Pancreas (tissue), 10 donors: ENCODE data around the gene KLHL30. TPM values are rescaled to one million over a fixed set of nuclear protein-coding genes. Genes with fewer than 3 reads are reported as not detected.

Experiments used
- ATAC-seq, 4 donors: fragments of 200-7000 bp; cut with Tn5 transposase; one replicate each; pipeline versions ENCODE4 v1.8.0 to v1.9.1; 2020; ENCODE audit warnings: mild to moderate bottlenecking in 4 of 4, moderate library complexity in 4 of 4
- DNase-seq, 6 donors: peaks; one replicate each; pipeline ENCODE4 v3.0.0-alpha.2; 2020
- FAIRE-seq: peaks from 2 replicates; lab custom pipeline; 2012; peaks lifted over from hg19 to GRCh38; lab: Jason Lieb, UNC
- H3K27ac ChIP-seq, 4 donors: fragments of 200-600 bp; sonication (generic); 1 replicate in 3 of 4; 2 replicates in 1 of 4; pipeline versions ENCODE4 v1.5.0 to v1.8.0; 2020
- H3K27me3 ChIP-seq, 4 donors: fragments of 200-600 bp; one replicate each; pipeline ENCODE4 v1.8.0; 2021
- H3K36me3 ChIP-seq, 3 donors: fragments of 200-600 bp; sonication (generic) in 1 of 3; one replicate each; pipeline versions ENCODE4 v1.5.0 to v1.8.0; 2020 to 2021
- H3K4me1 ChIP-seq, 3 donors: fragments of 200-600 bp; one replicate each; pipeline ENCODE4 v1.8.0; 2021
- H3K4me3 ChIP-seq, 4 donors: fragments of 200-600 bp; sonication (generic) in 2 of 4; one replicate each; pipeline versions ENCODE4 v1.5.0 to v1.8.0; 2020 to 2021
- H3K9me3 ChIP-seq, 4 donors: fragments of 200-600 bp; one replicate each; pipeline ENCODE4 v1.8.0; 2021
- WGBS, 2 donors: extraction: QIAGEN DNeasy Blood & Tissue Kit; methylation state at CpG; one replicate each; pipeline ENCODE4 v1.1.7; 2013; 5-methylcytosine and 5-hydroxymethylcytosine counted together
- intact Hi-C, 3 donors: fragments of 100-400 bp; cut with DNase I; formaldehyde crosslinking; loops; one replicate each; pipeline versions ENCODE4 v1.11.1 to v1.14.2; 2022
- polyA plus RNA-seq, 2 donors: library from polyadenylated mRNA; stranded (reverse); fragments of 200-250 nt; gene quantifications; one replicate each; pipeline ENCODE4 v1.2.3, GENCODE V29; 2013
- total RNA-seq, 6 donors: library from RNA; stranded (reverse); fragmentation: NEBNext Ultra II Directional in 4 of 6; extraction: Animal tissue kit (Norgen Biotek cat#: 25700) in 4 of 6; gene quantifications; one replicate each; pipeline versions ENCODE4 v1.2.1 to v1.2.4, GENCODE V29; 2021 to 2023
- TF ChIP-seq, protein P1 (sequence below), 4 donors: fragments of 200-600 bp; sonication (generic) in 3 of 4; IDR thresholded peaks; one replicate each; pipeline versions ENCODE4 v1.5.0 to v1.8.0; 2021; ENCODE audit warnings: antibody characterized with exemption in 4 of 4
- donor health status: healthy with polysubstance abuse.
- donor health status: DM: no; HTN: no; CAD: no; lungs with moderate emphysema.
- donor health status: DM: no; HTN: no; CAD: no.
- donor health status: control.
- donor health status: control.
- donor health status: Bipolar disorder and iron deficiency.
- donor health status: DM: yes; HTN: yes; CAD: no.
- donor health status: DM: no; HTN: no; CAD: no.
- donor health status: DM: no; HTN: no; CAD: no.
- donor health status: DM: yes; HTN: yes; CAD: no.

Gene KLHL30
- total and polyA plus RNA-seq, 8 donors, result 0.03 to 0.14 (median 0.11) TPM; not detected in 2

DNA sequence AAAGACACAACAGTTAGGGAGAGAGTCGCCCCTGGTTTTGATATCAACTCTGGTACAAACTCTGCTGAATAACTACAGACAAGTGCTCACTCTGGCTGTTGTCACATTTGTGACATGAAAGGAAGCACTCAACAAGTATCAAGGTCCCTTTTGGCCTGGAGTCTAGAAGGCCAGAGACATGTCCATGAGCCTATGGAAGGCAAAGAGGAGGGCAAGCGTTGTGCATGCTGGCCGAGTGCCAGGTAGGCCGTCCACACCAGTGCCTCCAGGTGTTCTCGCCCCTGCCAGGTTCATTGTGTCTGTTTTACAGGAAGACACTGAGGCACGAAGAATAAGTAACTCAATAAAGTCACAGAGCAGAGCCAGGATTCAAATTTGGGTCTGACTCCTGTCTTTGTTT, 43.9 kb downstream of the KLHL30 start:
- Histone ChIP-seq H3K27ac (no peak overlapping the region), H3K36me3 (peaks cover 8 to 92% (median 49%) of the 10 kb centered on the region in 3 donors)
- FAIRE-seq, result no peak

DNA sequence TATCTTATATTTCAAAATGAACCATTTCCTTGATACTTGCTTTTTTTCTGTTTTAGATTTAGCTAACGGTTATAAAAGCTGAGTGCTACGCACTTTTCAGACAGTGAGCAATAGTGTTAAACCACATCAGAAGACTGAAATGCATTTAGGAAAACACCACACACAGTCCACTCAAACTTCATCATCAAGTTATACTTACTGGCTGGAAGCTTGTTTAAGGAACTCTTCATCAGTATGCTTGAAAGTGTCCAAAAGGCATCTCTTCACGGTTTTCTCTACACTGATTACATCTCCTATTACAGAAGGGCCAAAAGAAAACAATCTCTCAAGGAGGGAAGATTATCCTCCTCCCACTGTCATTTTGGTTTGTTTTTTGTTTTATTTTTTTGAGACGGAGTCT, 45.4 kb downstream of the KLHL30 start:
- no peak overlapping the region for H3K27ac ChIP-seq
- FAIRE-seq, result no peak
- no peaks in the 10 kb centered on the region for H3K9me3 ChIP-seq
- H3K4me3 ChIP-seq, result no peak overlapping the region
- intact Hi-C loops, result no loop called here
- H3K27me3 ChIP-seq, result no peaks in the 10 kb centered on the region
- TF ChIP-seq, protein P1, sequence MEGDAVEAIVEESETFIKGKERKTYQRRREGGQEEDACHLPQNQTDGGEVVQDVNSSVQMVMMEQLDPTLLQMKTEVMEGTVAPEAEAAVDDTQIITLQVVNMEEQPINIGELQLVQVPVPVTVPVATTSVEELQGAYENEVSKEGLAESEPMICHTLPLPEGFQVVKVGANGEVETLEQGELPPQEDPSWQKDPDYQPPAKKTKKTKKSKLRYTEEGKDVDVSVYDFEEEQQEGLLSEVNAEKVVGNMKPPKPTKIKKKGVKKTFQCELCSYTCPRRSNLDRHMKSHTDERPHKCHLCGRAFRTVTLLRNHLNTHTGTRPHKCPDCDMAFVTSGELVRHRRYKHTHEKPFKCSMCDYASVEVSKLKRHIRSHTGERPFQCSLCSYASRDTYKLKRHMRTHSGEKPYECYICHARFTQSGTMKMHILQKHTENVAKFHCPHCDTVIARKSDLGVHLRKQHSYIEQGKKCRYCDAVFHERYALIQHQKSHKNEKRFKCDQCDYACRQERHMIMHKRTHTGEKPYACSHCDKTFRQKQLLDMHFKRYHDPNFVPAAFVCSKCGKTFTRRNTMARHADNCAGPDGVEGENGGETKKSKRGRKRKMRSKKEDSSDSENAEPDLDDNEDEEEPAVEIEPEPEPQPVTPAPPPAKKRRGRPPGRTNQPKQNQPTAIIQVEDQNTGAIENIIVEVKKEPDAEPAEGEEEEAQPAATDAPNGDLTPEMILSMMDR (IDR thresholded peaks at IDR 0.05), result no peak
- 89 to 95% methylated on average over 4 of the region's 4 CpGs for WGBS, 2 donors
- no peak for ATAC-seq
- no peaks in the 10 kb centered on the region for H3K4me1 ChIP-seq
- H3K36me3 ChIP-seq, result peaks cover 8 to 92% (median 52%) of the 10 kb centered on the region in 3 donors
- no peak for DNase-seq

More for the DNA sequence above, 43.9 kb downstream of the KLHL30 start:
- ATAC-seq (no peak), DNase-seq (no peak)
- H3K27me3 ChIP-seq, result no peaks in the 10 kb centered on the region
- intact Hi-C loops, result no loop called here
- H3K4me1 ChIP-seq, result no peaks in the 10 kb centered on the region
- no peak overlapping the region for H3K4me3 ChIP-seq
- WGBS, 2 donors, result 71 to 74% methylated on average over 6 of the region's 6 CpGs
- TF ChIP-seq, protein P1 (IDR thresholded peaks at IDR 0.05), result no peak
- H3K9me3 ChIP-seq, result no peaks in the 10 kb centered on the region

DNA sequence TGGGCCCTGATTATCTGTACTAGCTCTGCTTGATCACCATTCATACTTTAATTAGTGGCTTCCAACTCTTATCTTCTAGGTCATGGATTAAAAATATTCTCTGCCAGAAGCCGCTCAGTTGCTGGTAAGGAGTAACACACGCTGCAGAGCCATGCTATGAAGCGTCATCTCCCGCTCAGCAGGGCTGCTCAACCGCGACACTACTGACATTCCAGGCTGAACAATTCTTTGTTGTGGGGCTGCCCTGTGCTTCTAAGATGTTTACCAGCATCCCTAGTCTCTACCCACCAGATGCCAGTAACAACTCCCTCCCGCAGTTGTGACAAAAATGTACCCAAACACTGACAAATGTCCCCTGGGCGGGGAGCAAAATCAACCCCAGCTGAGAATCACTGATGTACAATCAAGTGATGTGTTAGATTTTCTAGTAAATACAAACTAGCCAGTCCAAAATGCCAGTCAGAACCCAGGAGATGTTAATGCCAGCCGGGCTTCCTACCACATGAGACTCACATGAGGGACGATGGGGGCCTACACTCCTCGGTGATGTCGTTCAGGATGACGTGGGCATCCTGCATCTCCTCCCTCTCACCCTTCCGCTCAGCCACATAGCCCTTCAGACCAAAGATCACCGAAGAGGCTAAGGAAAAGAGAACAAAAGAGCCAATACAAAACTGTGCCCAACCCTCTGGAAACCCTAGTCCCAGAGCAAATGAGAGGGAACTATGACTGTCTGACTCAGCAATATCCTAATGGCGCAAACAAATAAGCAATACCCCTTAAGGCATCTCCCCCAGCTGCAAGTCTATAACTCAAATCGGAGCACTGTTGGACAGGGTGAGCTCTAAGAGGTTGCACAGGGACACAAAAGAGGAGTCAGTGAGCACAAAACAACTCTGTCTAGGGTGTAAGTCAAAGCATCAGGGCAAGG, 49.4 kb downstream of the KLHL30 start:
- no peak overlapping the region for H3K27ac ChIP-seq
- DNase-seq (no peak), ATAC-seq (no peak), FAIRE-seq (no peak)
- no peaks in the 10 kb centered on the region for H3K9me3 ChIP-seq
- WGBS, 2 donors, result 95 to 96% methylated on average over 17 of the region's 17 CpGs
- no peaks in the 10 kb centered on the region for H3K27me3 ChIP-seq
- no peak overlapping the region for H3K4me3 ChIP-seq
- intact Hi-C loops, result no loop called here
- peaks cover 2 to 86% (median 41%) of the 10 kb centered on the region in 3 donors for H3K36me3 ChIP-seq
- TF ChIP-seq, protein P1 (IDR thresholded peaks at IDR 0.05), result no peak
- no peaks in the 10 kb centered on the region for H3K4me1 ChIP-seq

DNA sequence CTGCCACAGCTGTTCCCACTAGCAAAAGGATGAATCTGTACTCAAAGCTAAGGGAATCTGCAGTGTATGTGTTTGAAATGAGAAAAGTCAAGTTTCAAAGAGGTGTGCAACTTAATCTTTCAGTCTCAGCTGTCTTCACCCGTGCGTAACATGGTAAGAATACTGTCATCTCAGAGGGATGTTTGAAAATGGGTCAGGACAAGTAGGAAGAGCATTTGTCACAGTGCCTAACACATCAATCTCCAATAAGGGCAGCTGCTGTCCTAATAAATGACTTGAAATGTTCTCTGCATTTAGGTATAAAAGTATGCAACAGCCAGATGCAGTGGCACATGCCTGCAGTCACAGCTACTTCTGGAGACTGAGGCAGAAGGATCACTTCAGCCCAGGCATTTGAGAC, 52.0 kb downstream of the KLHL30 start:
- no peak for ATAC-seq
- TF ChIP-seq, protein P1 (IDR thresholded peaks at IDR 0.05), result no peak
- intact Hi-C loops, result no loop called here
- no peak overlapping the region for H3K4me3 ChIP-seq
- H3K27ac ChIP-seq, result no peak overlapping the region
- H3K9me3 ChIP-seq, result no peaks in the 10 kb centered on the region
- WGBS, 2 donors, result 91 to 93% methylated on average over 2 of the region's 2 CpGs
- DNase-seq, result no peak
- peaks cover 2 to 83% (median 24%) of the 10 kb centered on the region in 3 donors for H3K36me3 ChIP-seq
- FAIRE-seq, result no peak
- H3K4me1 ChIP-seq, result no peaks in the 10 kb centered on the region
- H3K27me3 ChIP-seq, result no peaks in the 10 kb centered on the region

Other genes starting within 250 kb of the KLHL30 start
- gene UBE2F, start 171.7 kb upstream of the KLHL30 start, total RNA-seq, result 10 to 100 TPM; 39.3 to 51.7 (median 43.0) TPM
- 10 to 100 TPM; 32.4 to 32.5 TPM for gene UBE2F, start 171.7 kb upstream of the KLHL30 start, polyA plus RNA-seq
- 10 to 100 TPM; 16.7 to 33.5 (median 29.0) TPM for gene SCLY, start 77.7 kb upstream of the KLHL30 start, total RNA-seq
- gene SCLY, start 77.7 kb upstream of the KLHL30 start, polyA plus RNA-seq, result 10 to 100 TPM; 13.8 to 17.1 TPM
- under 1 TPM in 5 of 6 donors, not detected in 1; 0.05 to 0.72 (median 0.12) TPM for gene ESPNL, start 38.3 kb upstream of the KLHL30 start, total RNA-seq
- gene ESPNL, start 38.3 kb upstream of the KLHL30 start, polyA plus RNA-seq, result under 1 TPM; 0.38 to 0.42 TPM
- under 1 TPM in 4 of 6 donors, not detected in 2; 0.14 to 0.88 (median 0.54) TPM for gene ERFE, start 20.3 kb downstream of the KLHL30 start, total RNA-seq
- 1 to 10 TPM in 1 of 2 donors, under 1 TPM in 1; 0.61 to 4.9 TPM for gene ERFE, start 20.3 kb downstream of the KLHL30 start, polyA plus RNA-seq
- gene ILKAP, start 65.0 kb downstream of the KLHL30 start, total RNA-seq, result 10 to 100 TPM; 14.0 to 25.5 (median 19.3) TPM
- gene ILKAP, start 65.0 kb downstream of the KLHL30 start, polyA plus RNA-seq, result 10 to 100 TPM; 62.8 to 91.6 TPM
- 10 to 100 TPM in 4 of 6 donors, 1 to 10 TPM in 2; 4.9 to 18.9 (median 16.0) TPM for gene HES6, start 101.4 kb downstream of the KLHL30 start, total RNA-seq
- 10 to 100 TPM; 11.1 to 22.7 TPM for gene HES6, start 101.4 kb downstream of the KLHL30 start, polyA plus RNA-seq
- gene PER2, start 149.9 kb downstream of the KLHL30 start, total RNA-seq, result 10 to 100 TPM in 2 of 6 donors, 1 to 10 TPM in 4; 7.8 to 11.7 (median 9.3) TPM
- gene PER2, start 149.9 kb downstream of the KLHL30 start, polyA plus RNA-seq, result 10 to 100 TPM in 1 of 2 donors, 1 to 10 TPM in 1; 6.9 to 12.2 TPM
- 10 to 100 TPM in 1 of 6 donors, 1 to 10 TPM in 5; 4.9 to 10.3 (median 7.9) TPM for gene TRAF3IP1, start 181.8 kb downstream of the KLHL30 start, total RNA-seq
- 1 to 10 TPM; 4.7 to 7.0 TPM for gene TRAF3IP1, start 181.8 kb downstream of the KLHL30 start, polyA plus RNA-seq